ENCODE data around the gene PLEKHG2. TPM values are rescaled to one million over a fixed set of nuclear protein-coding genes. Genes with fewer than 3 reads are reported as not detected.

PLEKHG2 gene
- total and polyA plus RNA-seq, 4 donors, result 2.1 to 4.5 (median 3.0) TPM

- H3K36me3 ChIP-seq (ENCODE audit: control insufficient read depth in 4 of 4, insufficient read depth in 3 of 4, low read depth in 1 of 4, low read length in 3 of 4), result no peaks in the 10 kb centered on the region
- DNase-seq (ENCODE audit: low spot score), result peak; percentile 62
- H3K27me3 ChIP-seq (ENCODE audit: control insufficient read depth in 4 of 4, insufficient read depth in 4 of 4, low read length in 3 of 4), result no peaks in the 10 kb centered on the region
- H3K4me3 ChIP-seq (ENCODE audit: low read depth in 1 of 3, low read length in 3 of 3), result peak overlapping the region in 2 of 3 donors; percentile 10 to 51
- WGBS, result 17% methylated on average over 25 of the region's 25 CpGs
- H3K9ac ChIP-seq (ENCODE audit: low read depth in 1 of 2, low read length in 2 of 2), result peak overlapping the region; percentile 23 to 57
- no peaks in the 10 kb centered on the region for H3K9me3 ChIP-seq (ENCODE audit: control insufficient read depth in 4 of 4, low read length in 3 of 4)
- H3K4me1 ChIP-seq (ENCODE audit: control insufficient read depth in 4 of 4, insufficient read depth in 4 of 4, low read length in 3 of 4), result peaks cover 24 to 47% (median 33%) of the 10 kb centered on the region in 4 donors
- TF ChIP-seq SP1 (IDR thresholded peaks at IDR 0.05) (peak; percentile 84), MAX (IDR thresholded peaks at IDR 0.05) (peak; percentile 96), YY1 (IDR thresholded peaks at IDR 0.05) (peak; percentile 84), GABPA (IDR thresholded peaks at IDR 0.05 in 1 of 2, conservative IDR thresholded peaks at IDR 0.05 in 1 of 2) (peak in 1 of 2 donors; percentile 61), HNF4G (IDR thresholded peaks at IDR 0.05) (peak; percentile 67), TAF1 (conservative IDR thresholded peaks at IDR 0.05) (peak; percentile 95), CTCF (IDR thresholded peaks at IDR 0.05; ENCODE audit: low read depth, low read length, missing input control) (no peak), EGR1 (IDR thresholded peaks at IDR 0.05; ENCODE audit: low read depth in 2 of 2) (peak; percentile 23 to 94), JUND (IDR thresholded peaks at IDR 0.05) (peak; percentile 64 to 92), ATF3 (IDR thresholded peaks at IDR 0.05) (no peak), REST (IDR thresholded peaks at IDR 0.05) (peak; percentile 94), FOXA2 (IDR thresholded peaks at IDR 0.05) (peak; percentile 14), NR2F2 (IDR thresholded peaks at IDR 0.05) (no peak), ZBTB33 (IDR thresholded peaks at IDR 0.05) (peak; percentile 84), HNF4A (conservative IDR thresholded peaks at IDR 0.05) (peak; percentile 73 to 92), FOXA1 (IDR thresholded peaks at IDR 0.05) (no peak), RXRA (IDR thresholded peaks at IDR 0.05) (peak; percentile 37 to 84), RAD21 (IDR thresholded peaks at IDR 0.05) (peak in 1 of 2 donors; percentile 43)
- peak overlapping the region; percentile 96 to 98 for H3K27ac ChIP-seq (ENCODE audit: low read depth in 1 of 2, low read length in 2 of 2)
These were observed 10.7 kb upstream of the PLEKHG2 start for GRCh38 chr19:39401549-39402345.
